Measurements from ENCODE around the gene MAN1A1.

MAN1A1 gene

GRCh38 chr6:119317007-119317406 is 32.6 kb downstream of the MAN1A1 start:
- TF ChIP-seq SPI1 (IDR thresholded peaks at IDR 0.05; ENCODE audit: borderline replicate concordance, low read depth) (no peak), POLR2AphosphoS5 (IDR thresholded peaks at IDR 0.05; ENCODE audit: low read depth) (no peak), REST (IDR thresholded peaks at IDR 0.05; ENCODE audit: insufficient replicate concordance, low read depth) (no peak), GABPA (IDR thresholded peaks at IDR 0.05; ENCODE audit: low read depth) (no peak), CTCF (IDR thresholded peaks at IDR 0.05; ENCODE audit: insufficient read depth, low read length) (no peak)
- no peak overlapping the region for H3K27ac ChIP-seq (replicated peaks)
- H3K27me3 ChIP-seq (ENCODE audit: insufficient read depth, poor library complexity, severe bottlenecking), result no peaks in the 10 kb centered on the region
- no peak overlapping the region for H3K4me3 ChIP-seq (replicated peaks; ENCODE audit: insufficient read depth, low read length)
- DNase-seq (ENCODE audit: low read depth in 1 of 2, low spot score in 1 of 2), result no peak

GRCh38 chr6:119314885-119315272 is 34.7 kb downstream of the MAN1A1 start:
- no peak for DNase-seq (ENCODE audit: low read depth in 1 of 2, low spot score in 1 of 2)
- Histone ChIP-seq H3K27me3 (ENCODE audit: insufficient read depth, poor library complexity, severe bottlenecking) (no peaks in the 10 kb centered on the region), H3K4me3 (replicated peaks; ENCODE audit: insufficient read depth, low read length) (no peak overlapping the region), H3K27ac (replicated peaks) (no peak overlapping the region)
- TF ChIP-seq SPI1 (IDR thresholded peaks at IDR 0.05; ENCODE audit: borderline replicate concordance, low read depth) (no peak), CTCF (IDR thresholded peaks at IDR 0.05; ENCODE audit: insufficient read depth, low read length) (no peak), REST (IDR thresholded peaks at IDR 0.05; ENCODE audit: insufficient replicate concordance, low read depth) (no peak), POLR2AphosphoS5 (IDR thresholded peaks at IDR 0.05; ENCODE audit: low read depth) (no peak), GABPA (IDR thresholded peaks at IDR 0.05; ENCODE audit: low read depth) (no peak)

- Histone ChIP-seq H3K4me3 (replicated peaks; ENCODE audit: insufficient read depth, low read length) (no peak overlapping the region), H3K27me3 (ENCODE audit: insufficient read depth, poor library complexity, severe bottlenecking) (no peaks in the 10 kb centered on the region), H3K27ac (replicated peaks) (peak overlapping the region; percentile 11; the same call in 1 of the 2 replicates)
- TF ChIP-seq POLR2AphosphoS5 (IDR thresholded peaks at IDR 0.05; ENCODE audit: low read depth) (no peak), SPI1 (IDR thresholded peaks at IDR 0.05; ENCODE audit: borderline replicate concordance, low read depth) (peak; percentile 85; the same call in 1 of the 2 replicates), CTCF (IDR thresholded peaks at IDR 0.05; ENCODE audit: insufficient read depth, low read length) (no peak)
- no peak for DNase-seq (ENCODE audit: low read depth in 1 of 2, low spot score in 1 of 2)
These were observed 35.4 kb downstream of the MAN1A1 start for GRCh38 chr6:119313937-119314884.

All from HL-60 (cell line).